ENCODE data around the gene ING2. TPM values are rescaled to one million over a fixed set of nuclear protein-coding genes. Genes with fewer than 3 reads are reported as not detected.

Gene ING2
- total and polyA plus RNA-seq, 2 of the 8 experiments (the other 6 are each of a cell fraction or from before 2014, with no cell fraction given): 5.1 to 16.1 TPM

- Histone ChIP-seq H3K4me3 (ENCODE audit: extremely low read depth in 1 of 4, insufficient read depth in 2 of 4, low read depth in 3 of 4, low read length in 4 of 4) (no peak overlapping the region), H3K4me2 (ENCODE audit: insufficient read depth in 1 of 2, low read depth in 2 of 2, low read length in 2 of 2) (no peak overlapping the region), H3K23me2 (ENCODE audit: low read depth, low read length) (peaks cover 10% of the 10 kb centered on the region; the same call in 1 of the 2 replicates), H3K27ac (ENCODE audit: low read depth, low read length) (no peak overlapping the region), H3K9me3 (ENCODE audit: insufficient read depth in 2 of 2, low read depth in 1 of 2, low read length in 1 of 2) (peaks cover 0 to 4% of the 10 kb centered on the region in 2 experiments; a peak in 2 of 4 replicates), H3K14ac (ENCODE audit: insufficient read length) (no peak overlapping the region), H2AFZ (ENCODE audit: low read length) (no peak overlapping the region), H4K91ac (replicated peaks; ENCODE audit: insufficient read length, low read length) (no peak overlapping the region), H4K8ac (ENCODE audit: extremely low read depth, insufficient read depth, low read length) (no peak overlapping the region), H2BK120ac (replicated peaks; ENCODE audit: low read depth, low read length) (no peak overlapping the region), H3K27me3 (replicated peaks in 1 of 4; ENCODE audit: control insufficient read depth in 3 of 4, extremely low read depth in 1 of 4, insufficient read depth in 3 of 4, low read length in 3 of 4) (no peaks in the 10 kb centered on the region), H3K4me1 (replicated peaks in 1 of 4; ENCODE audit: control insufficient read depth in 3 of 4, insufficient read depth in 4 of 4, low read length in 3 of 4) (no peaks in the 10 kb centered on the region), H2BK12ac (ENCODE audit: low read depth, low read length) (no peak overlapping the region), H2BK5ac (ENCODE audit: low read depth, low read length) (no peak overlapping the region), H3K79me1 (ENCODE audit: low read depth, low read length) (no peaks in the 10 kb centered on the region), H4K5ac (ENCODE audit: insufficient read length, low read depth, low read length) (no peak overlapping the region), H3K36me3 (ENCODE audit: control insufficient read depth in 2 of 4, insufficient read depth in 4 of 4, low read length in 3 of 4) (no peaks in the 10 kb centered on the region), H3K18ac (ENCODE audit: extremely low read depth, low read length) (no peak overlapping the region), H2BK15ac (ENCODE audit: low read length) (no peak overlapping the region), H3K9ac (replicated peaks in 1 of 4; ENCODE audit: extremely low read depth in 1 of 4, low read depth in 3 of 4, low read length in 3 of 4) (no peak overlapping the region), H3K23ac (ENCODE audit: insufficient read length) (no peak overlapping the region), H2BK20ac (ENCODE audit: low read length) (no peak overlapping the region), H3K4ac (replicated peaks; ENCODE audit: insufficient read length, low read depth, low read length) (no peak overlapping the region), H2AK5ac (ENCODE audit: low read depth, low read length) (no peak overlapping the region), H3K79me2 (ENCODE audit: control insufficient read depth in 1 of 2, insufficient read depth in 2 of 2, low read length in 2 of 2) (no peaks in the 10 kb centered on the region), H3K56ac (replicated peaks; ENCODE audit: insufficient read length, low read depth, low read length) (no peak overlapping the region), H4K20me1 (replicated peaks in 1 of 2; ENCODE audit: control insufficient read depth in 1 of 2, insufficient read depth in 2 of 2, low read length in 2 of 2) (peaks cover 0 to 1% of the 10 kb centered on the region in 2 experiments)
- DNase-seq (ENCODE audit: low read depth in 1 of 2, low spot score in 2 of 2): no peak
- no peak for FAIRE-seq
- 87% methylated on average over 3 of the region's 3 CpGs; no CpG with 5 or more reads in 1 of the 2 experiments for WGBS, 2 experiments (ENCODE audit: extremely low coverage in 1 of 2, insufficient coverage in 1 of 2, insufficient read length in 1 of 2, insufficient replicate concordance in 2 of 2, low coverage in 1 of 2, low lambda C conversion rate in 2 of 2, missing lambda C conversion rate in 1 of 2)
- POLR2A ChIA-PET (ENCODE audit: partially characterized antibody): interaction anchor here (0.6 to 1.4 kb wide), 2 partner anchors 53 to 71 kb away, joined by 3 read pairs; no protein-coding TSS in a partner anchor
- CTCF ChIA-PET (ENCODE audit: partially characterized antibody): interaction anchor here (0.6 to 1.2 kb wide), 2 partner anchors 18 to 19 kb away, joined by 4 read pairs; no protein-coding TSS in a partner anchor
- no peak for TF ChIP-seq KDM1A (IDR thresholded peaks at IDR 0.05; ENCODE audit: borderline replicate concordance, low read length)
- TF ChIP-seq ATF3 (IDR thresholded peaks at IDR 0.05; ENCODE audit: insufficient read depth, low read depth, low read length): no peak
- TF ChIP-seq SIRT6 (IDR thresholded peaks at IDR 0.05; ENCODE audit: low read length): no peak
- TF ChIP-seq JUN (IDR thresholded peaks at IDR 0.05; ENCODE audit: low read depth, low read length): no peak
- no peak for TF ChIP-seq POU5F1 (IDR thresholded peaks at IDR 0.05; ENCODE audit: low read depth, low read length)
- TF ChIP-seq CREB1 (IDR thresholded peaks at IDR 0.05): no peak
- TF ChIP-seq SUZ12 (IDR thresholded peaks at IDR 0.05; ENCODE audit: low read length): no peak
- TF ChIP-seq HDAC6 (IDR thresholded peaks at IDR 0.05; ENCODE audit: low read depth, low read length): no peak
- TF ChIP-seq SIX5 (IDR thresholded peaks at IDR 0.05; ENCODE audit: low read depth, low read length): no peak
- TF ChIP-seq CTCF (IDR thresholded peaks at IDR 0.05; ENCODE audit: control extremely low read depth in 1 of 3, insufficient read depth in 1 of 3, low read depth in 1 of 3, low read length in 3 of 3): no peak
- no peak for TF ChIP-seq TEAD4 (IDR thresholded peaks at IDR 0.05; ENCODE audit: low read depth, low read length)
These were observed 52.1 kb downstream of the ING2 start for GRCh38 chr4:183556947-183557346.

All from H1 (cell line).